ENCODE measurements around the gene ANK3.

DNA sequence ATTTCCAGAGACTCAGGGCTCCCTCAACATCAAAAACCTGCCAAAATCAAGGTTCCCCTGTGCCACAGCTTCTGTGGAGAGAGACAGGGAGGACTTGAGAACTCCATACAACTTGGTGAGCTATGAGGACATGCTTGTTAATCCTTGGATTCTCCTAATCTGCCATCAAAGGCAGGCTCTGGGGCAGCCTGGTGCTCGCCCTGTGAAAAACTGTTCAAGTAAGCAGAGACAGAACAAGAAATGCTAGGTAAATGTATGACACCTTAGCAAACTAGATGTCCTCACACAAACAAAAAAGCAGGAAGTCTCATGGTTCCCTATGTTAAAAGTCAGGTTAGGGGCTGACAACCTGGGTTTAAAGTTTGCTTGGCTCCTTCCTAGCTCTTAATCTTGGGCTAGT is 73.6 kb downstream of the ANK3 start:
- TF ChIP-seq EZH2 (IDR thresholded peaks at IDR 0.05; ENCODE audit: insufficient read depth, poor library complexity, severe bottlenecking) (no peak), EZH2phosphoT487 (IDR thresholded peaks at IDR 0.05; ENCODE audit: insufficient read depth, low read depth) (no peak)
